ENCODE results near the gene TXNRD2. TPM values are rescaled to one million over a fixed set of nuclear protein-coding genes. Genes with fewer than 3 reads are reported as not detected.
A peak's percentile ranks its signal among the peaks of the same experiment; 100 is the strongest.

The TXNRD2 gene
- total RNA-seq: 66.5 and 75.4 TPM in 2 replicates

DNA sequence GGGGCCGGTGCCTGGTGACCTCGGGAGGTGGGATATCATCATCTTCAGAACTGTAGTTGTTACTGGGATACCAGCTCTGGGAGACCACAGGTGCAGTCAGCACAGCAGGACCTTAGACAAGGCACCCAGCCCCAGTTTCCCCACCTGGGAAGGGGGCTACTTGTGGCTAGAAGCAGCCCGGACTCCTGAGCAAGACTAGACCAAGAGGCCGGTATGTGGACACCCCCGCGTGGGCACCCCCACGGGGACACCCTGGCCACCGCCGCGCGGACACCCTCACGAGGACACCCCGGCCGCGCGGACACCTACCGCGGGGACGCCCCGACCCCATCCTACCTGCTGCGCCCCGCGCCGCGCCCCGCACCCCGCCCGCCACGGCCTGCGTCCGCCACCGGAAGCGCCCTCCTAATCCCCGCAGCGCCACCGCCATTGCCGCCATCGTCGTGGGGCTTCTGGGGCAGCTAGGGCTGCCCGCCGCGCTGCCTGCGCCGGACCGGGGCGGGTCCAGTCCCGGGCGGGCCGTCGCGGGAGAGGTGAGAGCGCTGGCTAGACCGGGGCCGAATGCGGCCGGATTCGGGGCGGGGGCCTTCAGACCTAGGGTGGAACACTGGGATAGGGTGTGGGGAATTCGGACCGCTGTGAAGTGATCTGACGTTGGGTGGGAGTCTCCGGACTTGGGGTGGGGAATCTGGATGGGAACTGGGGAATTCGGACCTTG, at the start of gene TXNRD2, which contains the start of gene COMT:
Gene TXNRD2 (minus strand): TSS at position 454 of the 718 bp plus-strand sequence. CDS start 15 bp downstream, at position 439.
Gene COMT (plus strand): TSS at position 408 of the 718 bp plus-strand sequence. CDS start 20,755 bp downstream, outside the sequence.
- peak in 1 of 2 donors; percentile 70 for DNase-seq (ENCODE audit: low read depth in 2 of 2)

DNA sequence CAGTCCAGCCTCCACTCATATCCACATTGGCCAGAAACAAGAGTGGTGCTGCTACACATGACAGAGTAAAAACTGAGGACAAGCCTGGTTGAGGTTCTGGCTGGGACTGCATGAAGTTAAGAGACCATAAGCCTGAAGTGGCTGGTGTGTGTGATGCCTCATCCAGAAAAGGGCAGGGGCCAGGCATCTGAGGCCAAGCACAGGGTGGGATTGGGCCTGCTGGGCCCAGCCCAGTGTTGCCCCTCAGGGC, 49.7 kb upstream of the TXNRD2 start:
- DNase-seq (ENCODE audit: low read depth in 2 of 2): no peak

DNA sequence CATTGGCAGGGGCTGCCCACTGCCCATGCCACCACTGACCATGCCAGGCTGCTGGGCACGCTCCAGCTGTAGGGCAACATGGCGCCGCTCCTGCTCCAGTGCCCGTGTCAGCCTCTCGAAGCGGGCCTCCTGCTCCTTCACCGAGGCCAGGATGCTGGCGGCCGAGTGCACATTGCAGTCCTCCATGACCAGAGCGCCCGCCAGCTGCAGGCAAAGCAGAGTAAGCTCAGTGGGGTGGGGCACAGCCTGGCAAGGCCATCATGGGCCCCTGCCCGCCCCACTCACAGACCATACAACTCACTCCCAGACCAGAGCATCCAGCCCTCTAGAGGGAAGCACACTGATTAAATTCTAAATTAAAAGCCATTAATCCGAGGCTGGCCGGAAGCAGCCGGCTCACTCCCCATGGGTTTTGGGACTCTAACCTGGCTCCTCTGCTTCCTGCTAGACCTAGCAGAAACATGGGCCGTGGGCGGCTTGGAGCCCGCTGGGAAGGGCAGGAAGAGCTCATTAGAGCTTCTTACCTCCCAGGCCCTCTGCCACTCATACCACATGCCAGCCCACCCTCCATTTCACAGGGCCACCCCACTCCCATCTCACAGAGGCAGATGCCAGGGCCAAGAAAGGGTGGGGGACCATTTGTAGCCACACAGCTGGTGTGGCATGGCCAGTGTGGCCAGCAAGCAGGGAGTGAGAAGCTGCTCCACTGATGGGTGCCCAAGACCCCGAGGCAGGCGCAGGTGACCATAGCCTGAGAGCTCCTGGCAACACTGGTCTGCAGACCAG, 49.2 kb upstream of the TXNRD2 start:
- no peak for DNase-seq (ENCODE audit: low read depth in 2 of 2)

DNA sequence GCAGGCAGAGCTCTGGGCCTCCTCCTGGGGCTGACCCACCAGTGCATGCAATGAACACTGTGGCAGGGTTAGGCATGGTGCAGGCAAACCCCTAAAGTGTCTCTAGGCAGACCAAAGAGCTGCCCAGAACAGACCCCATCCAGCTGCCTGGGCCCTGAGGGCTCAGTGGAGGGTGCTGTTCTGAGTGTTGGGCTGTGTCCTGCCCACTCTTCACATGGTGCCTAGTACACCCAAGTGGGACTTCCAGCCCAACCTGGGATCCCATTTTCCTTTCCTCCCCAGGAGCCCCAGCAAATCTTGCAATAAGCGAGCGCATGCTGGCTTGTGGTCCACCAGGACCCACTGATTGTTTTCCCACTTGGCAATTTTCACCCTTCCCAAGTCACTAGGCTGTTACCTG, 48.6 kb upstream of the TXNRD2 start:
- DNase-seq (ENCODE audit: low read depth in 2 of 2): no peak

DNA sequence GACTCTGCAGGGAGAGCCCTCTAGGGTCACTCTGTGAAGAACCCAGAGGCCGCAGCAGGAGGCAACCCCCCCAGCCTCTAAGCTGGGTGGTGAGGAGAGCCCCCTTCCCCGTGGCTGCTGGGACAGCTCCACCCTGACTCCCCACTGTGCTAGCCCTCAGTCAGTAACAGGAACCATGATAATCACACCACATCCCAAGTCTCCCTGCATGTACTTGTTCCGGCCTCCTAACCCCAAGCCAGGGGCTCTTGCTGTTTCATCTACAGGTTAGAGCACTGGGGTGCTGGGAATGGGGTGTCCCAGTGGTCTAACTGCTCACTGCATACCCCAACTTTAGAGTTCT, 48.1 kb upstream of the TXNRD2 start:
- no peak for DNase-seq (ENCODE audit: low read depth in 2 of 2)

DNA sequence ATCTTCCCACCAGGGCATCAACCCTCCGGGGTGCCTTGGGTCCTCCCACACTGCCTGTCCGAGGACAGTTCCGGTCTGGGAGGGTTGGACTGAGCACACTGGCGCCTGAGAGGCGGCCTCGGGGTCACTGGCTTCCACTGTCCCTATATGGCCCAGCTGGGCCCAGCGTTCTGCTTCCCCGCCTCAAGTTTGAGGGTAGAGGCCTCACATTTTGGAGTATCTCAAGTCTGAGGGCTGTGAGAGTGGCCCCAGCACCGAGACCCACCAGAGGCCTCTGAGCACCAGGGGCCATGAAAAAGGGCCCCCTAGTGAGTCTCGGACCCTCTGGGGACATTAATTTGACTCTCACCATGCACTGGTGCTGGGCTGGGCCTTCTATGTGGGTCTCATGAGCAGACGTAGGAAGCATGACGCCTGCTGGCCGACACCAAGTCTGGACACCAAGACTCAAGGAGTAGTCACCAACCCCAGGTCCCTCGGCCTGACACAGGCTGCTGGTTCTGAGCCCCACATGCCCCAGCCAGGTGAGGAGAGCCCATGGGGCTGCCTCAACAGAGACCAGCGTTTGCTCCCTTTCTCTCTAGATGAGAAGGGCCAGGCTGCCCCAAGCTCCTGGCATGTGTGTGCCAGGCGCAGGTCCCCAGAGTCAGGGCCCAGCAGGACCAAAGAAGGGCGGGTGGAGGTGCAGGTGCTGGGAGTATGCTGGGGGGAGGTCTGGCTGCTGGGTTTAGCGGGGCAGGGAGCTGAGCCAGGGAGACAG, 47.5 kb upstream of the TXNRD2 start:
- DNase-seq (ENCODE audit: low read depth in 2 of 2): no peak

DNA sequence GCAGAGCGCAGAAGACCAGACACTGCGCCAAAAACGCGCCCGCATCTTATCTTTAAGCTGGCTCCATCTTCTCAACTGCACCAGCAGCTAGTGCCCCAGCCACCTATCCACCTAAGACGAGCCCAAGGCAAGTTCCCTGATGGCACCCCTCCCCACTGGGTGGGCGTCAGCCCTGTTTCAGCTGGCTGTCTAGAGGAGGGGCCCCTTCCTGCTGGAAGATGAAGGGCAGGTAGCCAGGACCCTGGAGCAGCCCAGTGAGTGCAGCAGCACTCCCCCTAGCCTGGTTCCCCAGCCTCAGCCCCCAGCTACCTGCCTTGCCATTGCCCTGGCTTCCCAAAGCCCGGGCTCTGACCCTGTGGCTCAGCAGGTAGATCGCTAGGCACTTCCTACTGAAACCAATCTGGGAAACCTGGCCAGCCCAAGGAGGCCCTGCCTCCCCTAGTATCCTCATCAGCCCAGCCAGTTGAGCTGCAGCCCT, 46.8 kb upstream of the TXNRD2 start:
- DNase-seq (ENCODE audit: low read depth in 2 of 2): no peak

DNA sequence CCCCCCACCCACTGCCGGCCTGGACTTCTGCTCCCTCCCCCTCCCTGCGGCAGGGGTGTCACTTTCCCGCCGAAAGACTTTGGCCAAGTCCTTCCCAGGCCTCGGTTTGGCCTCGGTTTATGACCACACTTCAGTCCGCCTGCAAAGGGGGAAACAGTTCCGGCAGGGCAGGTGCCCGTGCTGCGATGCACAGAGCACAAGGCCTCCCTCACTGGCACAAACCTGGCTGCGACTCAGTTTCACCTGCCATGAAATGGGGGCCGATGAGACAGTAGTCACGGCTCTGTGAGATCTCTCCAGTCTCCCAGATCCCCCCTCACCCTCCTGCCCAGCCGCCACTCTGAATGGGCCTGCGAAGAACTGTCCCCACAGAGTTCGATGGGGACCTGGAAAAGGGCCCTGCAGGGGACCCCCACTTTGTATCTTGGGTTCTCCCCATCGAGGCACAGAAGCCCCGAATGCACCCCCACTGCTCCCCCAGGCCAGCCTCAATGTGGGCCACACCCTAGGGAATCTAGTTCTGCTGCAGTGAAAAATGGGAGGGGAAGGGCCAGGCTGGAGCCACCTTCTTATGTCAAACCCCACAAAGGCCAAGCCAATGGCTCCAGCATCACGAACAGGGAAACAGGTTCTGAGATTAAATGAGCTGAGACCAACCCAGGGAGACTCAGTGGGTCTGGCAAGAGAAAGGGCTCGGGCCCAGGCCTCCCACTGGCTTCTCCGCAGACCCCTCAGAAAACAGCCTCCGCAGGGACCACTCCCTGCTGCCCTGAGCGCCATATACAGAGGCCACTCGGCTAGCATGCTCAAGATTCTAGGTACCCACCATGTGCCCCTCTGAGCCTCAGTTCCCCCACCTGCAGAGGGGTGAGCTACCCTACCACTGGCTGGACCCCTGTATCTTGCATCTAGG, 46.0 kb upstream of the TXNRD2 start:
- DNase-seq (ENCODE audit: low read depth in 2 of 2): no peak

DNA sequence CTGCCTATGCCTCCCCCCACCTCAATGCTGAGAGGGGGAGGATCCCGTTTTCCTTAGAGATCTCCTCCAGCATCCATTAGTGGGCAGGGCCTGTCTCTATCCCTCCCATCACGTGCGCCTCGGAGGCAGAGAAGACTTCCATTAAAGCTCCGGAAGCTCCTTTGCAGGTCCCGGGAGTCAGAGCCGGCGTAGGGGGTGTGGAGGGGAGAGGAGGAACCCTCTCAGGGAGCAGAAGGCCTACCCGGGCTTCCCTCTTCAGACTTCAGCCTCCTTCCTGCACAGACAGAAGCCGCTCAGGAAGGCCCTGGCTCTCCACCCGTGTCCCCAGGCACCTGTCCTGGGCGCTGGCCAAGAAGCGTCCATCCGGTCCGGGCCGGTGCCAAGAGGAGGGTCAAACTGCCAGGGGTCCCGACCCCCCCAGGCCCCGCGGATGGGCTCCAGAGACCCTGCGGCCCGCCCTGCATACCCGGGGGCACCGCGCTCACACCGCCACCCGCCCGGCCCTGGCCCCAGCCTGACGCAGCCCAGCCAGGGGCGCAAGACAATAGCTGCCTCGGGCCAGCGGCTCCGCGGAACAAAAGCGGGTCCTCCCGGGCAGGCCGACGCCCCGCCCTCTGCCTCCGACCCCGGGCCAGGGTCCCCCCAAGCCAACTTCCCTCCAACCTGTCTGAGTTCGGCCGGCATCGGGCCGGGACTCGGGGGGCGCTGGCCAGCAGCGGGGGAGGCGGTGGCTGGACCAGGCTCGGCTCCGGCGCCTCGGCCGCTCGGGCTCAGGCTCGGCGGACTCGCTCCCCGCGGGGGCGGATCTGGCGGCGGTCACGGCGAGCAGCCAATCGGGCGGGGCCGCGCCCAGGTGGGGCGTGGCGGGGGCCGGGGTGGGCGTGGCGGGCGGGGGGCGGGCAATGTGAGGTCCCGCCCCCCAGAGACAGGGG, 45.1 kb upstream of the TXNRD2 start:
- peak; percentile 43 to 84 for DNase-seq (ENCODE audit: low read depth in 2 of 2)

DNA sequence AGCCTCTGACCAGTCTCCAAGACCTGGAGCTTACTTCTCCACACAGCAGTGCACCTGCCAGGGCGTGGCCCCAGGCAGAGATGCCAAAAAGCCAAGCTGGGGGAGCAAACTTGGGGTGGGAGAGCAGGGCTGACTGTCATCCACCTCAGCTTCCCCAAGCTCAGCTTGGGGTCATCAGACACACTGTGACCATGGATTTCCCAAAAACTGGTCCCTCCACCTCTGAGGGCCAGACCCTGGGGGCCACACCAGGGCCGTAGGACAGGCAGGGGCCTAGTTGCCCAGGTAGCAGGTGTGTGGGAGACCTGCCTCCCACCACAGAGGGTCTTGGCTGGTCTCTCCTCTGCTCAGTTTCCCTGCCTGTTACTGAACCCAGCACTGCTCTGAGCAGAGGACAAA, 44.4 kb upstream of the TXNRD2 start:
- DNase-seq (ENCODE audit: low read depth in 2 of 2): no peak

DNA sequence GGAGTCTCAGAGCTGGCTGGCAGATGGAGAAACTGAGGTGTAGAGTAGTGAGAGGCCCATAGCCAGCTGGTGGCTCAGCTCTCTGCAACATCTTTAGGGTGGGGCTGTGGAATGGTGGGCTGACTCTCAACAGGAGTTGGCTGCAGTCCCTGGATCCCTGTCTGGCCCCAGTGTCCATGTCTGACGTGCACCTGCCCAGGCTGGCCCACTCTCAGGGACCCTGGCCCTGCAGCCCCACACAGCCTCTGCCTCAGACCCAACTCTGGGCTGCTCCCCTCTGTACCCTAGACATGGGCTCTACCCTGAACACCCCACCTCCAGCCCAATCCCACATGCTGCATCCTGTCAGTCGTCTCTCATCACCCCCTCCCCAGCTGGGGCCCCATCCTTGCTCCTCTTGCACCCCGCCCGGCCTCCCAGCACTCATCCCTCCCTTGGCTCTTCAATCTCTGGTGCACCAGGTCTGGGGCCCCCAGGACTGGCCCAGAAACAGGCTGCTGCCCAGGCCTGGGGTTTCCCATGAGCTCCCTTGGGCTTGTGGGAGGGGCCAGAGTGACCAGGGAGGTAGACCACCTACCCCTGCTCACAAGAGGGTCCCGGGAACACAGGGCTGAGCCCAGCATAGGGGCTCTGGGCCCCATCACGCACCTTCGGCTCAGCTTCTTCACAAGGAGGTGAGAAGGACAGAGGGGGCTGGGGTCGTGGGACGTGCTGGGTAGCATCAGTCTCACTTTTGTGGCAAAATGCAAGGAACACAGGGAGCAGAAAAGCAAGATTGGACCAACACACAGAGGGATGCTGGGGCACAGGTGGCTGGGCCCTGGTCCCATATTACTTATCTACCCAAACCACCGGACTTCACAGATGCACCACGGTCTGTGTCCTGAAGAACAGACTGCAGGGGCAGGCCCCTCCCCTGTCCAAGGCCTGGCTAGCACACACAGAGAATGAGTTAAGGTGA, 43.5 kb upstream of the TXNRD2 start:
- no peak for DNase-seq (ENCODE audit: low read depth in 2 of 2)

DNA sequence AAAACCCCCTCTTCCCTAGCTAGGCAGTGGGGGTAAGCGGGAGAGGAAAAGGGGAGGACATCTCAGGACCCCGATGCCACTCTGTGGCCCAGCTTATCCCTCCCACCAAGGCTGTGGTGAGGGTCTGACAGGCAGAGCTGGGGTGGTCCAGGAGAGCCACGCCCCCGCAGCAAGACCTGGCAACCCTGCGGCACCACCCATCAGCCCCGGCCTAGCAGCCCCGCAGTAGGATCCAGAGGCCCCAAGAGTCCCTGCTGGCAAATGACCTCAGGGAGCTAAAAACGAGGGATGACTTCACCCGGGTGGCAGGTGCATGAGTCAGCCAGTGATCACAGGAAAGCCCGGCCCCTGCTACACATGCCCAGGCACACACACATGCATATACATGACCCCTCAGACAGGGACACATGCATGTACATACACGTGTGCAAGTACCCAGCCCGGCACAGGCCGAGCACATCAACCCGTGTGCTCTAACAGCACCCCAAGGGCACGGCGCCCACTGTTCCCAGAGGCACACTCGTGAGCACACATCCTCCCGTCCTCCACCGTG, 42.7 kb upstream of the TXNRD2 start:
- DNase-seq (ENCODE audit: low read depth in 2 of 2): peak; percentile 42 to 74

DNA sequence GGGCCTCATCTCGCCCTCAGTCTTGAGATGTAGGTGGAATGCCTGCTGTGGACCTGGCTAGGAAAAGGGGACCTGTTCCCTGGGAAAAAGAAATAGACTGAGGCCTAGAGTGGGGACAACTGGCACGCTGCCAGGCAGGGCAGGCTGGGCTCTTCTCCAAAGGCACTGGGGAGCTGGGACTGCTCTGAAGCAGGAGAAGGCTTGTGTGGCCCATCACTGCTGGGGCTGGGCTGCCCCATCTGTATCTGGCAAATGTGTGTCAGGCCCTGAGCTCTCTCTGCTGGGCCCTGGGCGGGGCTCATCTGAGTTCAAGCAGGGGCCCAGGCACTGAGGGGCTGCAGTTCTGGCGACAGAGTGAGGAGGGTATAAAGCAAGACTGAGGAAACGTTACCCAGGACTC, 42.1 kb upstream of the TXNRD2 start:
- DNase-seq (ENCODE audit: low read depth in 2 of 2): no peak

DNA sequence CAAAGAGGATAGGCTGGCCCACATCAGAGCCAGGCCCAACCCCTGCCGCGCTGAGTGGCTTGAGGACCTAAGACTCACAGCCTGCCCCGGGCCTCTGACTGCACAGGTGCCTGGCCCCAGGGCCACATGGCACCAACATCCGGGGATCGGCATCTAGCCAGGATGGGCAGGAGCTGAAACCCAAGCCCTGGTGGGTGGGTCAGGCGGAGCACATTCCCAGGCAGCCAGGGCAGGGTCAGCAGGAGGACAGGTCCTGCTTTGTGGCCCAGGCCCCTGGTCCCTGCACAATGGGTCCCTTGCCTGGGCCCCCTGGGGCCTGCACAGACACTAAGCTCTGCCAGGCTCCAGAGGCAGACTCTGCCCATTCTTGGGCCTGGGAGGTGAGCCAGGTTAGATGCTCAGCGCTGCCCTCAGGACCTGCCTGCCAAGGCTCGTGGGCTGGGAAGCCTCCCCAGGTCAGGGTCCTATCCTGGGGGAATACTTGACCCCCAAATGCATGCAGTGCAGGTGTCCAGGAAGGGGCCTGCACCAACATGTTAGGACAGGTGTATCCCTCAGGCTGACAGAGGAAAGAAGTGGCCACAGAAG, 41.5 kb upstream of the TXNRD2 start:
- DNase-seq (ENCODE audit: low read depth in 2 of 2): no peak

DNA sequence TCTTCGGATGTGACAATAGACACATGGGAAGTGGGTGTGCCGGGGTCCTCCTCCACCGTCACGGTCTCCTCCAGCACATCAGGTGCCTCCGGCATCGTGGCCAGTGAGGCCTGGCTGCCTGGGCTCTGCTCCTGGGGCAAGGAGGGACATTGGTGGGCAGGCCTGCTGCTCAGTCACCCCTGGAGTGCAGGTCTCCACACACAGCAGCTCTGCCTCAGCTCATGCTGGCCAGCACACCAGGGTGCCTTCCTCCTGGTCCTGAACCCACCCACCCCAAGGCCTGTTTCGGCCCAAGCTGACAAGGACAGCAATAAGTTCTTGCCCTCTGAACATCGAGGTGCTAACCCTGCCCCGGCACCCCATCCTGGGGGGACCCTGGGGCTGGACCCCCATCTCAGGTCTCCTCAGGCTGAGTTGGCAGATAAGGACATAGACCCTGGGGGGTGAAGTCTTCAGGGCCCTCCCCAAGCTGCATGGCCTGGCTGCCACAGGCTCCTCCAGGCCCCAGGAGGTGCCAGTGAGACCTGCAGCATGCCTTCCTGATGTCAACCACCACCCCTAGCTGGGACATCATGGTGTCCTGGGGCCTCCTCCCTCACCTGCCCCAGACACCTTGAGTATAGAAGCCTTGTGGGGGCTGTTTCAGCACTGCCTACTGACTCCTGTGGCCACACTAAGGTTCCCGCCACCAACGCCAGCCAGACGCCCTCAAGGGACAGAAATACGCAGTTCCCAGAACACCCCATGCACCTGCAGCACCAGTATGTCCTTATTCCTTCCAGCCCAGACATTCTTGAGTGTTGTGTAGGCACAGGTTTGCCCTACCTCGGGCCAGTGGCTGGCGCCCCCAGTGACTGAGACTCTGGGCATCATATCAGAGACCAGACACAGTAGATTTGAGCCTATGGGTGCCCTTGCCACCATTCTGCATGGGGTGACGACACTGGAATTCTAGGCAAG, 40.6 kb upstream of the TXNRD2 start:
- DNase-seq (ENCODE audit: low read depth in 2 of 2): no peak

DNA sequence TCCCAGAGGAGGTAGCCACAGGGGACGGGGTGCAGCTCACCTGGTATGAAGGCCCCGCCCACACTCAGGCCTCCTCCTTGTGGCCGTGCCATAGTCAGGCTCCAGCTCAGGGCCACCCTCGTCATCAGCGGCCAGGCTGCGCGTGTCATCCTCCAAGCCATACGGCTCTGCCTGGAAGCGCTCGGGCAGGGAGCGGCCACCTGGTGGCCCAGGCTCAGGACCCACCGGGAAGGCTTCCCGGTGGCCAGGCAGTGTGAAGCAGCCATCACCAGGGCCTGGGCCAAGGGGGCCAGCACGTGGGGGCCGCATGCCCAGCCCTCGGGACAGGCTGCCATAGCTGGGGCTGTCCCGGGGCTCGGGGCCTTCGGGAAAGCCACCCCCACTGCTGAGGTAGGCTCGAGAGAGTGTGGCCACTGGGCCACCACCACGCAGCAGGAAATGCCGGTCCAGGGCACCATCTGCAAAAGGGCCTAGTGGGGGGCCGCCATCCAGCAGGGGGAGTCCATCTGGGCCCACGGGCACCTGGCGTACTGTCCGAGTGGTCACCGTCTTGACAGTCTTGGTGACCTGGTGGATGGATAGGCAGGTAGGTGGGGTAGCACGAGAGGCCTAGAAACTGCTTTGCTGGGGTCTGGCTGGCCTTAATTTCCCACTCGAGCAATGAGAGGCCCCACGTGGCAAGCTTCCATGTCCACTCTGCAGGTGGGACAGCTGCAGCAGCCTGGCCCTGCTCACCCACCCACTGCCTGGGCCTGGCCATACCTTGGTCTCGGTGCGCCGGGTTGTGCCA, 39.7 kb upstream of the TXNRD2 start:
- no peak for DNase-seq (ENCODE audit: low read depth in 2 of 2)
